Thyroid gland (tissue), 4 donors: ENCODE measurements around the gene GRIP2. TPM values are rescaled to one million over a fixed set of nuclear protein-coding genes. Genes with fewer than 3 reads are reported as not detected.

Source experiments
- DNase-seq, 2 donors: peaks; one replicate each; pipeline ENCODE4 v3.0.0-alpha.2; 2019
- H3K27ac ChIP-seq, 3 donors: fragments of 200-600 bp; sonication (generic); 1 replicate in 2 of 3; 2 replicates in 1 of 3; pipeline ENCODE4 v1.5.1; 2016 to 2019; ENCODE audit warnings: mild to moderate bottlenecking in 1 of 3, moderate library complexity in 1 of 3
- H3K27me3 ChIP-seq: fragments of 200-600 bp; sonication (generic); one replicate; pipeline ENCODE4 v1.5.1; 2019
- H3K36me3 ChIP-seq, 2 donors: fragments of 200-600 bp; sonication (generic); one replicate each; pipeline ENCODE4 v1.5.1; 2016 to 2019
- H3K4me1 ChIP-seq, 2 donors: fragments of 200-600 bp; sonication (generic); one replicate each; pipeline ENCODE4 v1.5.1; 2017 to 2019
- H3K4me3 ChIP-seq, 3 donors: fragments of 200-600 bp; sonication (generic); replicated peaks in 1 of 3; 1 replicate in 2 of 3; 2 replicates in 1 of 3; pipeline ENCODE4 v1.5.1; 2016; ENCODE audit warnings: mild to moderate bottlenecking in 1 of 3
- H3K9me3 ChIP-seq: fragments of 200-600 bp; sonication (generic); one replicate; pipeline ENCODE4 v1.5.1; 2017
- CTCF ChIP-seq, 6 experiments: fragments of 200-600 bp in 3 of 6; fragments of 450-650 bp in 3 of 6; sonication (generic) in 3 of 6; IDR thresholded peaks; one replicate each; pipeline ENCODE4 v1.5.1; 2016 to 2019; ENCODE audit warnings: antibody characterized with exemption in 6 of 6, mild to moderate bottlenecking in 2 of 6, inconsistent platforms in 1 of 6, moderate library complexity in 1 of 6
- POLR2A ChIP-seq, 2 donors: fragments of 450-650 bp; IDR thresholded peaks; one replicate each; pipeline ENCODE4 v1.6.1; 2017; ENCODE audit warnings: antibody characterized with exemption in 2 of 2, mild to moderate bottlenecking in 2 of 2, moderate library complexity in 1 of 2
- WGBS, 2 donors: methylation state at CpG; one replicate each; pipeline ENCODE4 v1.1.5; 2017; 5-methylcytosine and 5-hydroxymethylcytosine counted together
- intact Hi-C: fragments of 100-400 bp; cut with DNase I; formaldehyde crosslinking; loops from one replicate; pipeline ENCODE4 v1.15.1; 2023
- total RNA-seq, 4 donors: library from RNA; depleted of rRNA; stranded (reverse); fragments of >200 nt; gene quantifications; one replicate each; pipeline ENCODE4 v1.2.3, GENCODE V29; 2016

Gene GRIP2
- total RNA-seq, 4 donors from 2014 or later: 0.22 to 0.44 (median 0.39) TPM

- no peak overlapping the region for H3K27ac ChIP-seq
- no peak for DNase-seq
- no peak overlapping the region for H3K4me3 ChIP-seq
- intact Hi-C loops: no loop called here
- no peaks in the 10 kb centered on the region for H3K9me3 ChIP-seq
- H3K27me3 ChIP-seq: no peaks in the 10 kb centered on the region
- no peaks in the 10 kb centered on the region for H3K4me1 ChIP-seq
- 92 to 96% methylated on average over 9 of the region's 9 CpGs for WGBS, 2 donors
- TF ChIP-seq CTCF (IDR thresholded peaks at IDR 0.05) (no peak), POLR2A (IDR thresholded peaks at IDR 0.05) (no peak)
- H3K36me3 ChIP-seq: no peaks in the 10 kb centered on the region
Measured at GRCh38 chr3:14496351-14496750, 43.8 kb downstream of the GRIP2 start.

DNA sequence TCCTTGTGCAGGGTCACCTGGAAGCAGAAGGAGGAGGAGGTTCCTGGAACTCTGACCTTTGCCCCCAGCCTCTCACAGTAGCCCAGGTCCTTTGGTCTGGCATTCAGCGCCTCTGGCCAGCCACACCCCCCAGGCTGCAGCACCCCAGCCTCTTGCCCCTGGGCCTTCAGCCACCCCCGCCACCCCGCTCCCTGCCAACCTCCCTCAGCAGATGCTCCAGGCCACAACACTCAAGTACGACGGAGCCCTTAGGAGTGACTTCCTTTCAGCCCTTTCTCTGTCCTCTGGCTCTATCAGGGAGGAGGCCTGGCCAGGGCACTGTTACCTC is 45.2 kb downstream of the GRIP2 start:
- H3K4me1 ChIP-seq: no peaks in the 10 kb centered on the region
- H3K27me3 ChIP-seq: no peaks in the 10 kb centered on the region
- H3K36me3 ChIP-seq: no peaks in the 10 kb centered on the region
- H3K9me3 ChIP-seq: no peaks in the 10 kb centered on the region
- DNase-seq: no peak
- intact Hi-C loops: no loop called here
- 81 to 82% methylated on average over 3 to 5 of the region's 5 CpGs for whole genome bisulfite sequencing, 2 donors
- no peak overlapping the region for H3K27ac ChIP-seq
- no peak overlapping the region for H3K4me3 ChIP-seq
- TF ChIP-seq CTCF (IDR thresholded peaks at IDR 0.05): no peak
- TF ChIP-seq POLR2A (IDR thresholded peaks at IDR 0.05): no peak

DNA sequence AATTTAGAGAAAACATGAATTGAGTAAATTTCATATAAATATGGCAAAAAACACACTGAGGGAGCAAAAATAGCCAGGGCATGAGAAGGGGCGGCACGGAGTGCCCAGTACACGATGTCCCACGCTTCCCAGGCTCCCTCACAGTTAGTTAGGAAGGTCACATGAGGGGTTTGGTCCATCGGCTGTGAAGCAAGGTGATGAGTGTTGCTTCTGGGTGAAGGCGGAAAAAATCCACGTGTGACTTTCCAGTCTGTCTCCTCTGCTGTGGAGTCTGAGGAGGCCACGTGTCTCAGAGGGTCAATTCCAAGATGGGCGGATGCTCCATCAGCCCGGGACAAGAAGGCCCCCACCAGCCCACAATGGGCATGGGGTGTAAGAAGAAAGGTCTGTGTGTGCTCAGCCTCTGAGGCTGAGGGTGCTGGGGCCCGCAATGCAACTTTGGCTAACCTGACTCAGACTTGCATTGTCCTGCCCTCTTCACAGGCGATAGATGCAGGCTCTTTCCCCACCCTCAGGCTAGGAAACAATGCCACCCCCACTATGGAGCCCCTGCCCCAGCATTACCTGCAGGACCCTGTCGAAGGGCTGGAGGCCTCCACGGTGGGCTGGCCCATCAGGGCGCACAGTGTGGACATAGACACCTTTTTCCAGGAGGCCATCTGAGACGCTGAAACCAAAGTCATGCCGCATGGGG is 45.7 kb downstream of the GRIP2 start:
- TF ChIP-seq CTCF (IDR thresholded peaks at IDR 0.05) (no peak), POLR2A (IDR thresholded peaks at IDR 0.05) (no peak)
- intact Hi-C loops: no loop called here
- DNase-seq: no peak
- no peak overlapping the region for H3K27ac ChIP-seq
- no peaks in the 10 kb centered on the region for H3K4me1 ChIP-seq
- H3K9me3 ChIP-seq: no peaks in the 10 kb centered on the region
- H3K4me3 ChIP-seq: no peak overlapping the region
- no peaks in the 10 kb centered on the region for H3K27me3 ChIP-seq
- no peaks in the 10 kb centered on the region for H3K36me3 ChIP-seq
- 89 to 90% methylated on average over 16 of the region's 17 CpGs for WGBS, 2 donors

- Histone ChIP-seq H3K4me3 (no peak overlapping the region), H3K27me3 (no peaks in the 10 kb centered on the region), H3K9me3 (no peaks in the 10 kb centered on the region), H3K36me3 (no peaks in the 10 kb centered on the region), H3K27ac (no peak overlapping the region), H3K4me1 (no peaks in the 10 kb centered on the region)
- 94 to 96% methylated on average over 14 to 29 of the region's 31 CpGs for WGBS, 2 donors
- intact Hi-C loops: no loop called here
- TF ChIP-seq POLR2A (IDR thresholded peaks at IDR 0.05): no peak
- TF ChIP-seq CTCF (IDR thresholded peaks at IDR 0.05): no peak
- DNase-seq: no peak
Measured at GRCh38 chr3:14492948-14493881, 46.9 kb downstream of the GRIP2 start.
